H1 (cell line): ENCODE measurements around the gene MXD3. TPM values are rescaled to one million over a fixed set of nuclear protein-coding genes. Genes with fewer than 3 reads are reported as not detected.

ENCODE experiments used
- CTCF ChIA-PET: fragments of 300-600 bp; sonication (Branson Sonifier 250); formaldehyde crosslinking; loops from one replicate; lab custom pipeline; 2021; ENCODE audit not compliant: partially characterized antibody; lab: Charles Lee
- POLR2A ChIA-PET: fragments of 300-600 bp; sonication (Branson Sonifier 250); formaldehyde crosslinking; loops from one replicate; lab custom pipeline; 2021; ENCODE audit warnings: inconsistent platforms; ENCODE audit not compliant: partially characterized antibody; lab: Charles Lee
- DNase-seq, 2 experiments: peaks; one replicate each; pipeline versions ENCODE4 v3.0.0 to v3.0.0-alpha.2; 2010 to 2022; ENCODE audit warnings: low spot score in 2 of 2, low read depth in 1 of 2, mixed read lengths in 1 of 2
- FAIRE-seq: peaks from 2 replicates; lab custom pipeline; 2011; peaks lifted over from hg19 to GRCh38; lab: Jason Lieb, UNC
- H2AFZ ChIP-seq: 2 replicates; pipeline ENCODE4 v1.8.1; 2012; ENCODE audit warnings: low read length, inconsistent platforms
- H2AK5ac ChIP-seq: 2 replicates; pipeline ENCODE4 v1.6.1; 2013; ENCODE audit warnings: low read depth, low read length
- H2BK120ac ChIP-seq: replicated peaks from 2 replicates; pipeline ENCODE3; 2013; ENCODE audit warnings: low read depth, low read length, inconsistent platforms
- H2BK12ac ChIP-seq: 2 replicates; pipeline ENCODE4 v1.6.1; 2013; ENCODE audit warnings: low read depth, low read length
- H2BK15ac ChIP-seq: 2 replicates; pipeline ENCODE4 v1.6.1; 2013; ENCODE audit warnings: low read length
- H2BK20ac ChIP-seq: 2 replicates; pipeline ENCODE4 v1.6.1; 2013; ENCODE audit warnings: low read length
- H2BK5ac ChIP-seq: 2 replicates; pipeline ENCODE4 v1.6.1; 2013; ENCODE audit warnings: low read depth, low read length
- H3K14ac ChIP-seq: 2 replicates; pipeline ENCODE4 v1.6.1; 2013; ENCODE audit warnings: inconsistent platforms; ENCODE audit not compliant: insufficient read length
- H3K18ac ChIP-seq: 2 replicates; pipeline ENCODE4 v1.6.1; 2013; ENCODE audit warnings: low read length; ENCODE audit errors: extremely low read depth
- H3K23ac ChIP-seq: 2 replicates; pipeline ENCODE4 v1.6.1; 2013; ENCODE audit warnings: inconsistent platforms; ENCODE audit not compliant: insufficient read length
- H3K23me2 ChIP-seq: 2 replicates; pipeline ENCODE4 v1.6.1; 2013; ENCODE audit warnings: low read depth, low read length
- H3K27ac ChIP-seq: 2 replicates; pipeline ENCODE4 v1.6.1; 2011; ENCODE audit warnings: low read depth, low read length, inconsistent platforms
- H3K27me3 ChIP-seq, 4 experiments: replicated peaks in 1 of 4; 1 replicate in 1 of 4; 2 replicates in 3 of 4; pipeline versions ENCODE4 v1.6.1 to v1.8.1; 2011 to 2013; ENCODE audit warnings: low read length in 3 of 4, mild to moderate bottlenecking in 3 of 4, inconsistent platforms in 2 of 4, mixed read lengths in 2 of 4, moderate library complexity in 1 of 4; ENCODE audit not compliant: control insufficient read depth in 3 of 4, insufficient read depth in 3 of 4; ENCODE audit errors: extremely low read depth in 1 of 4
- H3K36me3 ChIP-seq, 4 experiments: 2 replicates each; pipeline versions ENCODE4 v1.6.1 to v1.8.1; 2011 to 2013; ENCODE audit warnings: mild to moderate bottlenecking in 4 of 4, low read length in 3 of 4, moderate library complexity in 2 of 4, control low read depth in 1 of 4, inconsistent platforms in 1 of 4; ENCODE audit not compliant: insufficient read depth in 4 of 4, control insufficient read depth in 2 of 4
- H3K4ac ChIP-seq: replicated peaks from 2 replicates; pipeline ENCODE3; 2013; ENCODE audit warnings: low read length, low read depth, mixed read lengths, inconsistent platforms; ENCODE audit not compliant: insufficient read length
- H3K4me1 ChIP-seq, 4 experiments: replicated peaks in 1 of 4; 1 replicate in 1 of 4; 2 replicates in 3 of 4; pipeline versions ENCODE4 v1.6.1 to v1.8.1; 2011 to 2013; ENCODE audit warnings: low read length in 3 of 4, inconsistent platforms in 2 of 4, mixed read lengths in 1 of 4; ENCODE audit not compliant: insufficient read depth in 4 of 4, control insufficient read depth in 3 of 4
- H3K4me2 ChIP-seq, 2 experiments: 2 replicates each; pipeline versions ENCODE4 v1.6.1 to v1.8.1; 2011 to 2013; ENCODE audit warnings: low read depth in 2 of 2, low read length in 2 of 2, control low read depth in 1 of 2, inconsistent platforms in 1 of 2, mild to moderate bottlenecking in 1 of 2; ENCODE audit not compliant: insufficient read depth in 1 of 2
- H3K4me3 ChIP-seq, 4 experiments: fragments of 200-600, 300-600 bp in 1 of 4; sonication (generic), shearing (Covaris generic), sonication (Bioruptor Twin) in 1 of 4; 2 replicates each; pipeline versions ENCODE4 v1.5.1 to v1.8.1; 2011 to 2016; ENCODE audit warnings: low read length in 4 of 4, low read depth in 3 of 4, control low read depth in 2 of 4, inconsistent platforms in 2 of 4, mild to moderate bottlenecking in 2 of 4, mixed read lengths in 1 of 4, moderate library complexity in 1 of 4; ENCODE audit not compliant: insufficient read depth in 2 of 4; ENCODE audit errors: extremely low read depth in 1 of 4
- H3K56ac ChIP-seq: replicated peaks from 2 replicates; pipeline ENCODE3; 2013; ENCODE audit warnings: low read depth, mild to moderate bottlenecking, mixed read lengths, low read length, inconsistent platforms; ENCODE audit not compliant: insufficient read length
- H3K79me1 ChIP-seq: 2 replicates; pipeline ENCODE4 v1.6.1; 2013; ENCODE audit warnings: low read depth, low read length, control low read depth
- H3K79me2 ChIP-seq, 2 experiments: 2 replicates each; pipeline versions ENCODE4 v1.6.1 to v1.8.1; 2012 to 2013; ENCODE audit warnings: low read length in 2 of 2, mild to moderate bottlenecking in 2 of 2, inconsistent platforms in 1 of 2; ENCODE audit not compliant: insufficient read depth in 2 of 2, control insufficient read depth in 1 of 2
- H3K9ac ChIP-seq, 4 experiments: replicated peaks in 1 of 4; 1 replicate in 1 of 4; 2 replicates in 3 of 4; pipeline versions ENCODE4 v1.6.1 to v1.8.1; 2011 to 2013; ENCODE audit warnings: low read depth in 3 of 4, low read length in 3 of 4, control low read depth in 2 of 4, mild to moderate bottlenecking in 2 of 4, moderate library complexity in 2 of 4, inconsistent platforms in 1 of 4; ENCODE audit errors: extremely low read depth in 1 of 4
- H3K9me3 ChIP-seq, 2 experiments: 2 replicates each; pipeline versions ENCODE4 v1.6.1 to v1.8.1; 2012 to 2013; ENCODE audit warnings: mild to moderate bottlenecking in 2 of 2, moderate library complexity in 2 of 2, control low read depth in 1 of 2, inconsistent platforms in 1 of 2, low read depth in 1 of 2, low read length in 1 of 2, mixed read lengths in 1 of 2; ENCODE audit not compliant: insufficient read depth in 2 of 2
- H4K20me1 ChIP-seq, 2 experiments: replicated peaks in 1 of 2; 2 replicates each; pipeline versions ENCODE3 to v1.8.1; 2011 to 2013; ENCODE audit warnings: inconsistent platforms in 2 of 2, low read length in 2 of 2, mild to moderate bottlenecking in 1 of 2; ENCODE audit not compliant: insufficient read depth in 2 of 2, control insufficient read depth in 1 of 2
- H4K5ac ChIP-seq: 2 replicates; pipeline ENCODE4 v1.6.1; 2013; ENCODE audit warnings: low read length, low read depth, mixed read lengths, inconsistent platforms; ENCODE audit not compliant: insufficient read length
- H4K8ac ChIP-seq: 2 replicates; pipeline ENCODE4 v1.8.0; 2013; ENCODE audit warnings: mild to moderate bottlenecking, moderate library complexity, low read length, inconsistent platforms; ENCODE audit not compliant: insufficient read depth; ENCODE audit errors: extremely low read depth
- H4K91ac ChIP-seq: replicated peaks from 2 replicates; pipeline ENCODE3; 2013; ENCODE audit warnings: low read length, mixed read lengths, inconsistent platforms; ENCODE audit not compliant: insufficient read length
- CBX8 ChIP-seq: fragments of 300-800, 300-1000 bp; sonication (generic); IDR thresholded peaks from 2 replicates; pipeline ENCODE4 v1.7.1; 2016; ENCODE audit warnings: low read depth, low read length, borderline replicate concordance
- CEBPB ChIP-seq: IDR thresholded peaks from 2 replicates; pipeline ENCODE4 v1.6.1; 2012; ENCODE audit warnings: low read depth, low read length
- EGR1 ChIP-seq: IDR thresholded peaks from 2 replicates; pipeline ENCODE4 v1.6.1; 2011; ENCODE audit warnings: low read depth, low read length, borderline replicate concordance
- NRF1 ChIP-seq: IDR thresholded peaks from 2 replicates; pipeline ENCODE4 v1.6.1; 2011; ENCODE audit warnings: mild to moderate bottlenecking, low read depth, low read length, improper control_type of control experiment
- PHF8 ChIP-seq: fragments of 200-600 bp; sonication (generic); conservative IDR thresholded peaks from 2 replicates; pipeline ENCODE4 v1.7.1; 2012; ENCODE audit warnings: low read depth, mild to moderate bottlenecking, inconsistent platforms, low read length, moderate library complexity
- POU5F1 ChIP-seq: IDR thresholded peaks from 2 replicates; pipeline ENCODE4 v1.6.1; 2011; ENCODE audit warnings: low read depth, mild to moderate bottlenecking, low read length, moderate library complexity
- TCF12 ChIP-seq: IDR thresholded peaks from 2 replicates; pipeline ENCODE4 v1.6.1; 2011; ENCODE audit warnings: low read depth, mild to moderate bottlenecking, low read length
- WGBS, 2 experiments: shearing (Covaris generic) in 1 of 2; methylation state at CpG; one replicate each; pipeline versions ENCODE4 v1.1.6 to v1.1.7; 2013 to 2015; ENCODE audit warnings: low lambda C conversion rate in 2 of 2, mixed read lengths in 2 of 2, inconsistent platforms in 1 of 2, low coverage in 1 of 2, missing lambda C conversion rate in 1 of 2; ENCODE audit not compliant: insufficient replicate concordance in 2 of 2, insufficient coverage in 1 of 2, insufficient read length in 1 of 2; ENCODE audit errors: extremely low coverage in 1 of 2, missing lambda C conversion rate in 1 of 2; 5-methylcytosine and 5-hydroxymethylcytosine counted together
- polyA plus RNA-seq, 7 experiments: library from polyadenylated mRNA; depleted of rRNA in 3 of 7; stranded (reverse) in 5 of 7; unstranded in 2 of 7; fragments of >200 nt in 5 of 7; fragments of 200-250 nt in 2 of 7; gene quantifications; 1 replicate in 5 of 7; 2 replicates in 1 of 7; 4 replicates in 1 of 7; pipeline versions ENCODE4 v1.2.1 to v1.2.3, GENCODE V29; 2011 to 2013; ENCODE audit warnings: missing spikeins in 2 of 7, mixed read lengths in 2 of 7
- total RNA-seq: library from RNA; stranded (reverse); fragmentation: NEBNext Ultra II Directional; extraction: Animal tissue kit (Norgen Biotek cat#: 25700); gene quantifications from 2 replicates; pipeline ENCODE4 v1.2.1, GENCODE V29; 2021

MXD3 gene
- total and polyA plus RNA-seq, 2 of the 8 experiments (the other 6 are each of a cell fraction or from before 2014, with no cell fraction given) = 6.5 to 7.7 TPM

GRCh38 chr5:177310332-177310731 is 1.4 kb downstream of the MXD3 start:
- H3K27ac ChIP-seq = no peak overlapping the region
- H3K36me3 ChIP-seq = peaks cover 3 to 17% (median 12%) of the 10 kb centered on the region in 4 experiments; a peak in 6 of 8 replicates
- peaks cover 5 to 11% of the 10 kb centered on the region in 2 experiments for H4K20me1 ChIP-seq
- H3K23me2 ChIP-seq = peaks cover 11% of the 10 kb centered on the region
- ChIA-PET CTCF (interaction anchor here (0.6 to 16.6 kb wide), 45 partner anchors 9 to 495 kb away, joined by 3 to 251 read pairs (median 5); partner anchors contain the start of genes F12, GRK6, LMAN2 and PDLIM7), POLR2A (interaction anchor here (0.7 to 6.0 kb wide), 14 partner anchors 8 to 195 kb away, joined by 3 to 26 read pairs (median 4); partner anchors contain the start of genes PRELID1 and RAB24)
- no peak overlapping the region for H3K18ac ChIP-seq
- H2AK5ac ChIP-seq = no peak overlapping the region
- H3K9ac ChIP-seq = no peak overlapping the region
- H3K27me3 ChIP-seq = no peaks in the 10 kb centered on the region
- H4K91ac ChIP-seq = no peak overlapping the region
- no peak overlapping the region for H2BK5ac ChIP-seq
- H3K79me1 ChIP-seq = no peaks in the 10 kb centered on the region; the same call in 1 of the 2 replicates
- H3K23ac ChIP-seq = no peak overlapping the region
- H2BK20ac ChIP-seq = 0 out of 2 replicates have a peak overlapping the region, but pooled peaks have one; percentile 1
- peaks cover 0 to 19% (median 14%) of the 10 kb centered on the region in 4 experiments; a peak in 6 of 7 replicates for H3K4me1 ChIP-seq
- no peak overlapping the region for H2BK120ac ChIP-seq
- no peak overlapping the region for H3K4ac ChIP-seq
- no peak overlapping the region for H3K14ac ChIP-seq
- H4K5ac ChIP-seq = no peak overlapping the region
- peaks cover 0 to 4% of the 10 kb centered on the region in 2 experiments; a peak in 1 of 4 replicates for H3K79me2 ChIP-seq
- no peak for TF ChIP-seq EGR1
- TF ChIP-seq PHF8 = no peak
- no peak for TF ChIP-seq POU5F1
- no peak for TF ChIP-seq NRF1
- no peak for TF ChIP-seq TCF12
- no peak for TF ChIP-seq CEBPB
- TF ChIP-seq CBX8 = no peak
- no peak overlapping the region for H2BK12ac ChIP-seq
- FAIRE-seq (no peak), DNase-seq (no peak)
- H3K4me3 ChIP-seq = peak overlapping the region in 1 of 4 experiments; percentile 64; a peak in 1 of 8 replicates
- no peak overlapping the region for H4K8ac ChIP-seq
- H2BK15ac ChIP-seq = no peak overlapping the region
- no peak overlapping the region for H3K56ac ChIP-seq
- WGBS, 2 experiments = 87% methylated on average over 10 of the region's 13 CpGs; no CpG with 5 or more reads in 1 of the 2 experiments
- peak overlapping the region in 1 of 2 experiments; percentile 97; a peak in 1 of 4 replicates for H3K4me2 ChIP-seq
- H2AFZ ChIP-seq = no peak overlapping the region
- no peaks in the 10 kb centered on the region for H3K9me3 ChIP-seq
